K562 (cell line): ENCODE data around the gene ARID3A. TPM values are rescaled to one million over a fixed set of nuclear protein-coding genes. Genes with fewer than 3 reads are reported as not detected.
A peak's percentile ranks its signal among the peaks of the same experiment; 100 is the strongest.

Experiments used
- CREM ChIP-seq: IDR thresholded peaks from 2 replicates; pipeline ENCODE4 v1.6.1; 2014; ENCODE audit warnings: antibody characterized with exemption, low read depth
- GABPA ChIP-seq: fragments of 200-800 bp; sonication (Bioruptor generic); conservative IDR thresholded peaks from 2 replicates; pipeline ENCODE4 v1.6.1; 2016; ENCODE audit warnings: low read depth, missing genetic modification characterization, missing compliant biosample characterization
- ID3 ChIP-seq, 2 experiments: fragments of 250-450 bp in 1 of 2; fragments of 450-650 bp in 1 of 2; sonication (Bioruptor Pico) in 1 of 2; IDR thresholded peaks; 2 replicates each; pipeline versions ENCODE4 v1.6.1 to v1.8.0; 2016 to 2021; ENCODE audit warnings: mild to moderate bottlenecking in 2 of 2, moderate library complexity in 2 of 2, missing compliant biosample characterization in 1 of 2, missing genetic modification characterization in 1 of 2
- NKRF ChIP-seq: fragments of 450-650 bp; IDR thresholded peaks from 2 replicates; pipeline ENCODE4 v1.6.1; 2016; ENCODE audit warnings: borderline replicate concordance
- polyA plus RNA-seq, 8 experiments: library from polyadenylated mRNA; depleted of rRNA in 4 of 8; stranded (reverse) in 5 of 8; unstranded in 3 of 8; fragments of >200 nt; fragmentation: Nextera tagmentation in 2 of 8; fragmentation: Illumina TruSeq in 1 of 8; extraction: Ambion mirVana in 2 of 8; extraction: Trizol in 1 of 8; gene quantifications; 2 replicates each; pipeline versions ENCODE4 v1.2.1 to v1.2.3, GENCODE V29; 2011 to 2014; ENCODE audit warnings: inconsistent platforms in 1 of 8, missing spikeins in 1 of 8
- total RNA-seq, 7 experiments: library from RNA; depleted of rRNA in 6 of 7; stranded (reverse); fragments of >200 nt in 6 of 7; fragmentation: Illumina TruSeq in 2 of 7; extraction: Trizol in 2 of 7; gene quantifications; 2 replicates each; pipeline versions ENCODE4 v1.2.1 to v1.2.3, GENCODE V29; 2011 to 2021; ENCODE audit warnings: low replicate concordance in 1 of 7

The ARID3A gene
- total and polyA plus RNA-seq, 9 of the 15 experiments (the other 6 are each of a cell fraction or from before 2014, with no cell fraction given): 1.4 to 118 (median 31.2) TPM

GRCh38 chr19:952680-953444, 27.0 kb downstream of the ARID3A start (continued):
- TF ChIP-seq GABPA (0 out of 2 replicates have a peak, but pooled peaks have one; percentile 39), CREM (peak; percentile 33; the same call in 1 of the 2 replicates), ID3 (CRISPR knock-in tag; IDR thresholded peaks at IDR 0.05) (no peak), ID3 (tag; IDR thresholded peaks at IDR 0.05) (peak; percentile 55; the same call in 1 of the 2 replicates), NKRF (no peak)
